PFSK-1 (cell line): ENCODE measurements around the gene SPG11.

Experiments
- POLR2AphosphoS5 ChIP-seq: IDR thresholded peaks from 2 replicates; pipeline ENCODE4 v1.6.1; 2012; ENCODE audit warnings: low read depth, mild to moderate bottlenecking, control low read depth, low read length, moderate library complexity
- REST ChIP-seq, 2 experiments: IDR thresholded peaks; 2 replicates each; pipeline versions ENCODE4 v1.6.1 to v1.8.0; 2011 to 2012; ENCODE audit warnings: low read depth in 2 of 2, low read length in 2 of 2, control low read depth in 1 of 2, inconsistent platforms in 1 of 2, mild to moderate bottlenecking in 1 of 2, moderate library complexity in 1 of 2; ENCODE audit not compliant: insufficient read depth in 1 of 2

- TF ChIP-seq REST (IDR thresholded peaks at IDR 0.05; ENCODE audit: insufficient read depth in 1 of 2, low read depth in 2 of 2, low read length in 2 of 2): no peak
- no peak for TF ChIP-seq POLR2AphosphoS5
These were observed 4.4 kb downstream of the SPG11 start for GRCh38 chr15:44659056-44659455.
